Fibroblast of peridontal ligament (primary cell): ENCODE measurements around the gene PDPN.
"Not testable (repeated sequence)": the region's sequence is repeated elsewhere in the genome, so short reads cannot be mapped to it uniquely, and the experiment has no call there.

ENCODE experiments used
- DNase-seq: peaks from one replicate; pipeline ENCODE4 v3.0.0-alpha.2; 2010; ENCODE audit errors: extremely low read depth

Gene PDPN

DNA sequence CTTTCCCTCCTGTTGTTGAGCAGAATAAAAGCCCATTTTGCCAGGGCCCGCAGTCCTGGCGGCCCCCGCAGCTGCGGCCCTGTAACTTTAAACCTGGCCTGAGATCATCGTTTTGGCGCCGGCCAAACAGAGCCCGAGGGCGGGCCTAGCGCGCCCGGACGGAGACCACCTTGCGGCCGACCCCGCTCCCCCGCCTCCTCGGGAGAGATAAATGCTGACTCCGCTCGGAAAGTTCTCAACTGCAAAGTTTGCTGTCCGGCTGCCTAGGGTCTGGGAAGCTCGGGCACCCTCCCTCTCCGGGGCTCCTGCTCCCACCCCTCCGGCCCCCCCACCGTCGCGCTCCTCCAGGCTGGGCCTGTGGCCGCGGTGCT, at the start of gene PDPN:
PDPN (plus strand) TSS at position 238 of the 371 bp plus-strand sequence. CDS start 202 bp downstream, outside the sequence.
- DNase-seq, result no peak

DNA sequence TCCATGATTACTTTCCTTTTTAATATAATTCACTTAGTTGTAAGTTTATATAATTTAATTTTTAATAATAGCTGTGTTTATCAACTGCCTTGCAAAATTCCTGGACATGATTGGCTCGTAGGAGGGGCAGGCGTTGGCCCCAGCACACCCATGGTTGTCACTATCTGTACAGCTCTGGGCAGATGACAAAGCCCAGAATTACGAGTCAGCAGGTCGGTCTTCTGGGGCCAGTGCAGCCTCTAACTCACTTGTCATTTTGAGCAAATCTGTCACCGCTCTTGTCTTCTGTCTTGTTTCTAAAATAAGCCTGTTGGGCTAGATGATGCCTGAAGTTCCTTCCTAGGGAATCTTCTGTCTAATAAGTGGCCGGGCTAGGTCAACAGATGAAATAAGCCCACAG, 48.4 kb upstream of the PDPN start:
- no peak for DNase-seq

DNA sequence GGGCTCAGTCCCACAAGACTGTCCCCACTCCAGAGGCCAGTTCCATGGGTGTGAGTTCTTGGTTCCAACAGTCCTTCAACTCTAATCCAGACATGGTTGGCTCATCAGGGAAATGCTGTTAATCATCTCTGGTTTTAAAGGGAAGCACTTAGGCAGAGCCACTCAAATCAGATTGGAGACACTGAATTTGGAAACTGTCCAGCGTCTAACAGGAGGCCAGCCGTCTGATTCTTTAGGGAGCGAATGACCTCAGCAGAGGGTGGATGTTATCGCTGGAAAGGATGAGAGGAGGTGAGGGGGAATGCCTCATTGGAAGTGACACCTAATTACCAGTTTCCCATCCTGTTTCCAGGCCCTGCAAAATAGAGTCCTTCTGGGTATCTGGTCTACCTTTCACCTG, 47.1 kb upstream of the PDPN start:
- no peak for DNase-seq

- DNase-seq, result no peak
Observed at GRCh38 chr1:13538832-13539231, 44.8 kb upstream of the PDPN start.

- no peak for DNase-seq
Observed at GRCh38 chr1:13539683-13540082, 43.9 kb upstream of the PDPN start.

DNA sequence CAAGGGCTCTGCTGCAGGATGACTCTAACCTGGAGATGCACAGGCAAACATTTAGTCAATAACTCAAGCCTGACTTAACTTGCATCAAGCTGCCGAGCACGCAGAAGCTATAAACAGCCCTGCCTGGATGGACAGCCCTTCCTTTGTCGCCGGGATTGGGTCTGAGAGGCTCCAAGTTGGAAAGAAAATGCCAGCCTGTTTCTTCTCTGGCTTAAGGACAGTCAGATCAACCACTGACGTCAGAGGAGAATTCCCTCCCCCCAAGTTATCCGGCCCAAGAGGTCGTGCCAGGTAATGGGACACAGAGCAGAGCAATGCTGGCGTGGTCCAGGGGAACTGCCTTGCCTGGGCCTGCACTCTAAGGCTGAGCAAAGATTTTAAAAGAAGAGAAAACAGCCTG, 42.8 kb upstream of the PDPN start:
- no peak for DNase-seq

- DNase-seq, result no peak
Observed at GRCh38 chr1:13541435-13542215, 42.0 kb upstream of the PDPN start.

- DNase-seq, result no peak
Observed at GRCh38 chr1:13543451-13544220, 40.0 kb upstream of the PDPN start.

GRCh38 chr1:13544221-13544556, 39.4 kb upstream of the PDPN start:
- DNase-seq, result no peak

DNA sequence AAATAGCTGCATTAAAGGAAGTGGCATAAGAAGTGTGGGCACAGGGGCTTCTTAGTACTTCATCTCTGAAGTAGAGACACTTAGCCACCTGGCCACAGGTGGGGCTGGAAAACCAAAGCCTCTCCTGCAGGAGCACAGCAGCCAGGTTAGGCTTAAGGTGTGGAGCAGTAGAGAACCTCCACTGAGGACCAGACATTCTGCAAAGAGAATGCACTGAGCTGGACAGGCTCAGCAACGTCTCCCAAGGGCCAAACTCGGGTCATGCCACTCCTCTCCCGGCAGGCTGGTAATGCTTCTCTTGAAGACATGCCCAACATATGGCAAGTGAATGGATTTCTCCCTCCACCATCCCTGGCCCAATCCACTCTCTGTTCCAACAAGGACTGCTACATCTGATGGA, 36.8 kb upstream of the PDPN start:
- DNase-seq, result no peak

DNA sequence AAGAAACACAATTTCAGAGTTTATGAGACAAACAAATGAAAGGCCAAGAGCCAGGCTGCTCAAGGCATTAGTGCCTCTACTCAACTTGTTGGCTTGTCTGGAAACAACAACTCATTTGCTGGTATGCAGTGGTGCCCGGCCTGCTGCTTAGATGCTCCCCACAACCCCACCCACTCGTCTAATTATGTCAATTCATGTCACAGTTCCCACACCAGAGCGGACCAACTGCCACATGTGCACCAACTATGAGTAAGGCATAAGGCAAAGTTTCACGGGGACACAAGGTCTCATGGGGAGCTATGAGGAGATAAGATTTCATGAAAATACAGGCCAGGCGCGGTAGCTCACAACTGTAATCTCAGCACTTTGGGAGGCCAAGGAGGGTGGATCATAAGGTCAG, 35.4 kb upstream of the PDPN start:
- DNase-seq, result no peak

DNA sequence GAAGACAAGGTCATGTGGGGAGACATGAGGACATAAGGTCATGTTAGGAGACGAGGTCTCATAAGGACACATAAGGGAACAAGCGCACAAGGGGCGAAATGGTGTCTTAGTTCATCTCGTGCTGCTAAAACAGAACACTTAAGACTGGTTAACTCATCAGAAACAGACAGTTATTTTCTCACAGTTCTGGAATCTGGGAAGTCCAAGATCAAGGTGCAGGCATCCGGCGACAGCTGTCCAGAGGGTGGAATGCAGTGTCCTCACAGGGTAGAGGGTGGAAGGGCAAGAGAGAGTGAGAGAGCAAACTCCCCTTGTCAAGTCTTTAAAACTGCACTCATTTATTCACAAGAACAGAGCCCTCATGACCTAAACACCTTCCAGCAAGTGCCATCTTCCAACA, 34.6 kb upstream of the PDPN start:
- no peak for DNase-seq

- DNase-seq, result no peak
Observed at GRCh38 chr1:13549521-13549920, 34.1 kb upstream of the PDPN start.

DNA sequence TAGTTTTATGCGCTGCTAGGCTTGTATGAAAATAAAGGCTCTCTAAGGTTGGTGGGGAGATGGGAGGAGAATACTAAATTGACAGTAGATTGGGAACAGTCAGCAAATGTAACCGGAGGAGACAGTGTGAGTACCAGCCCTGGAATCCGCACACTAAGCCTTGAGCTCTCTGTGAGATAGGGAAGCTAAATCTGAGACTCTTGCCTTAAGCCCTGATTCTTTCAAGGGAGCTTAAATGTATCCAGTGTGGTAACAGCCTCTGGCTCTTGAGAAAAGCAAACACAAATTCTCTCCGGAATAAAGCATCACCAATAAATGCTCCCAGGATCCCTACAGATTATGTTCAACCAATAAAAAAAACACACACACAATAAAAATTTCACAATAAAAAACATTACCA, 33.0 kb upstream of the PDPN start:
- no peak for DNase-seq

- no peak for DNase-seq
Observed at GRCh38 chr1:13554798-13555197, 28.8 kb upstream of the PDPN start.

DNA sequence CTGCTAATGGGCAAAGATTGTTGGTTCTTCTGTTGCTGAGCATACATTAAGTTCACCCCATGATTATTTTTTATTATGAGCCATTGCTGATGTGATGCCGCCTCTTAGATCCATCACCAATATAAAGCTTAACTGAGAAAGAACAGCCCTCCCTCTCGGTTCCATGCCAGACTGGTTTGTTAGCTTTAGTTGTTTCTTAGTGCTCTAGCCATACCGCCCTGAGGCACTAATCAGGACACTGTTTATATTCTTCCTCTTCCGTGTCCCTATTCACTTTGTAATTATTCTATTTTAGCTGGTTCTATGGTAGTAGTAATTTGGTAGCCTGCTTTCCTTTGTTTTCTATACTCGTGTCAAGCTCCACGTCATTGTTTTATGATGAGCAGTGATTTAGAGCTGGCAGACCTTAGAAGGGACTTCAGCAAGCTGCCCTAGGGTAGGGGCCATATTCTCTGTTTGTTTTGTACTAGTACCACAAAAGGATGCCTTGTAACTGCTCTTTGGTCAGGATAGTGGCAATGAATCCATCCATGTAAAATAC, 27.3 kb upstream of the PDPN start:
- DNase-seq, result no peak

DNA sequence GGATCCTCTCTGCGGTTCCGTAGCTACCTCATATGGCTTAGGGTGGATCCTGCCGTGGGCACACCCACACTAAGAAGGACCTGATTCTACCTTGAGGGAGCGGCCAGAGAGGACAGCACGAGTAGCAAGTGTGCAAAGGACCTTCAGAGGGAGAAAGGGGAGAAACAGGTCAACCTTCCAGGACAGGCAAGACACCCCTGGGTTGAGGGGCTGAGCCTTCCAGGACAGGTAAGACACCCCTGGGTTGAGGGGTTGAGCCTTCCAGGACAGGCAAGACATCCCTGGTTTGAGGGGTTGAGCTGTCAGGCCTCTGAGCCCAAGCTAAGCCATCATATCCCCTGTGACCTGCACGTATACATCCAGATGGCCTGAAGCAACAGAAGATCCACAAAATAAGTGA, 23.1 kb upstream of the PDPN start:
- DNase-seq, result no peak

DNA sequence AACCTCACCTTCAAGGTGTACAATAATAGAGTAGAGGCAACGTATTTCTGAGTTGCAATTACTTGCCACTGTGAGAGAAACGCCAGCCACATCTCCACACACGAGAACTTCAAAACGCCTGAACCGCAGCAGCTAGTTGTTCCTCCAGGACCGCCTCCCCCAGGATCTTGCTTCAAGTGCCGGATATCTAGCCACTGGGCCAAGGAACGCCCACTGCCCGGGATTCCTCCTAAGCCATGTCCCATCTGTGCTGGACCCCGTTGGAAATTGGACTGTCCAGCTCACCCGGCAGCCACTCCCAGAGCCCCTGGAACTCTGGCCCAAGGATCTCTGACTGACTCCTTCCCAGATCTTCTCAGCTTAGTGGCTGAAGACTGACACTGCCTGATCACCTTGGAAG, 20.7 kb upstream of the PDPN start:
- DNase-seq, result not testable (repeated sequence)

GRCh38 chr1:13564073-13564472, 19.6 kb upstream of the PDPN start:
- DNase-seq, result no peak

- DNase-seq, result not testable (repeated sequence)
Observed at GRCh38 chr1:13570435-13570834, 13.2 kb upstream of the PDPN start.

- DNase-seq, result no peak
Observed at GRCh38 chr1:13570924-13571323, 12.7 kb upstream of the PDPN start.

- DNase-seq, result no peak
Observed at GRCh38 chr1:13573586-13573985, 10.0 kb upstream of the PDPN start.

GRCh38 chr1:13576926-13577325, 6.7 kb upstream of the PDPN start:
- no peak for DNase-seq
